C4-2B (cell line): Measurements from ENCODE around the gene NFIC.

Experiments used
- CTCF ChIP-seq: fragments of 450-650 bp; conservative IDR thresholded peaks from 2 replicates; pipeline ENCODE4 v1.5.1; 2017; ENCODE audit warnings: mild to moderate bottlenecking
- ZFX ChIP-seq: fragments of 450-650 bp; IDR thresholded peaks from 2 replicates; pipeline ENCODE4 v1.6.1; 2017

- no peak for TF ChIP-seq CTCF
- TF ChIP-seq ZFX, result no peak
Measured at GRCh38 chr19:3453840-3454239, 87.5 kb downstream of the NFIC start.
